GM21825 (cell line): ENCODE measurements around the gene KHDC3L.

Source experiments
- ATAC-seq: cut with Tn5 transposase; IDR thresholded peaks from one replicate; pipeline ENCODE4 v1.9.1; 2021; ENCODE audit warnings: mild to moderate bottlenecking, moderate library complexity; ENCODE audit not compliant: unreplicated experiment

Gene KHDC3L, protein sequence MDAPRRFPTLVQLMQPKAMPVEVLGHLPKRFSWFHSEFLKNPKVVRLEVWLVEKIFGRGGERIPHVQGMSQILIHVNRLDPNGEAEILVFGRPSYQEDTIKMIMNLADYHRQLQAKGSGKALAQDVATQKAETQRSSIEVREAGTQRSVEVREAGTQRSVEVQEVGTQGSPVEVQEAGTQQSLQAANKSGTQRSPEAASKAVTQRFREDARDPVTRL

DNA sequence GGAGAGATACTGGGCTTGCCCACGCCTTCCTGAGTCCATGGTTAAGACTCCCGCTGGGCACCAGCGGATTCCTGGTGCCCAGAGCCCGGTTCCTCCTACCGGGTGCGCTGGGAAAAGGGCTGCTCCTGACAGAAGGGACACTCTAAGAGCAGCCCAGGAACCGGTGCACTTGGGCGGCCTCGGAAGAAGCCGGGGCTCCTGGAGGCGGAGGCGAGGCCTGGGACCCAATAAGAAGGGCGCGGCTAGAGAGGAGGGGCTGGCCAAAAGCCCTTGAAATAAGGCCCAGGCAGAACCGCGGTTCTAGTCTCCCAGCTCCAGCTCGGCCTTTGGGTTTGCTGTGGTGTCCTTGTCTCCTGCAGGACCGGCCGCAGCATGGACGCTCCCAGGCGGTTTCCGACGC lies at the start of gene KHDC3L:
TSS of gene KHDC3L (plus strand) at position 301 of the 400 bp plus-strand sequence. CDS start at position 373, 72 bp downstream.
- no peak for ATAC-seq

DNA sequence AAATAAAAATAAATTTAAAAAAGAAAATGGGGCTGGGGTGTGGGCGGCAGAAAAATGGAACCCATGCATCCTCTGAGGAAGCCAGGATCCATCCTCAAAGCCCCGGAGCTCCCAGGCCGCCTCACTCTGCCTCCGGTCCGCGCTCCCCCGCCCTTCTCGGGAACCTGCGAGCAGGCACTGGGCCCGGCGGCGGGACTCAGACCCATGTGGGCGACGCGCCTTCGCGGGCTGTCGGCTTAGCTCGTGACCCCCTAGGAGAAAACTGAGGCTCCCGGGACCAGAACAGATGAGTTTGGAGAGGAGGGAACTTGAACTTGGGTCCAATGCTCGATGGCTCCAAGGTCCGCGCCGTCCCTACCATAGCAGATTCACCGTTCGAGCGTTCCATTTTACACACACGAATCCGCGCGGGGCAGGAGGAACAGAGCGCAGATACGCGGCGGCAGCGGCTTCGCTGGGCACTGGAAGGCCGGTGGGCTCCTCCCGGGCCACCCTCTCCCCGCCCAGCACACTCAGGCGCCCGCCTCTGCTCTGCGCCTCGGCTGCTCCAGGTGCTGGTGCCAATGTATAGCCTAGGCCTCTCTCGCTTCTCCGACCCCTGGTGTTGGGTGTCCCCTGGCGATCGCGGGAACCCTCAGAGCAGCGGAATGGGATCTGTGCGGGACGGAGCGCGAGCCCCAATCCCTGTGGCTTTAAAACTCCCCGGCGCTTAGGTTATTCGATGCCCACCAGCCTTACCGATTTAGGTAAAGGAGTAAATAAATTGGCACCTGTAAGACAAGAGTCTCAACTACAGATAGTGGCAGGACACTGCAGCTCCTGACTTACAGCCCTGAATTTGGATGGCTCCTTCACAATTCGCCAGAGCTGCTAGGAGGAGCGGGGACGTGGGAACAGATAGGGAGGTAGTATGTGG lies 47.6 kb upstream of the KHDC3L start:
- no peak for ATAC-seq

DNA sequence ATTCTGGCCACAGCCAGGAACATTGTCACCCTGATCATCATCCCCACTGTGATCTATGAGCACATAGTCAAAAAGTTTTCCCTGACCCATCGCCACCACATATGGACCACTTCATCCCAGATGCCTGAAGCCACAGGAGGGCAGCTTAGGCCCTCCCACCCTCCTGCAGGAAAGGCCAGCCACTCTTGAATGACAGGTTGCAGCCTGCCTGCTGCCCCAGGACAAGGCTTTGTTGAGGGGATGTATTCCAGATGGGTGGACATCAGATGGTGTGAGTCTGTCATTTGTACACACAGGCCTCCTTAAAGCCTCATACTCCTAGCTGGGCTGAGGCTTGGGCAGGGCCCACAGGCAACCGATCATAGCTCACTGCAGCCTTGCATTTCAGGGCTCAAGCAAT lies 39.1 kb upstream of the KHDC3L start:
- ATAC-seq = no peak

DNA sequence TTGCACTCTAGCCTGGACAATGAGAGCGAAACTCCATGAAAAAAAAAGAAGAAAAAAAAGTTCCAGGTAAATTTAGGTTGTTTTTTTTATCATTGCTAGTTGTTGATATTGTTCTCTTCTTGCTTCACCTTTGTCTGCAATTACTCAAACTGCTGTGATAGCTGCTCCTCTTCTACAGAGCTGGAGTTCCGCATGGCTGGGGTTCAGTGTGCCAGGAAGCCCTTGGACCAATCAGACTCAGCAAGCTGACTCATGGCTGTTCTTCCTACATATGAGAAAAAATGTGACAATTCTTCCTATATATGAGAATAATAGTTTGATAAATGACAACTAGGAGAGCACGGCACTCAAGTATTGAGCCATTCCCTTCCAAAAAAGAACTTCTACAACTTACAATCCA lies 36.8 kb upstream of the KHDC3L start:
- ATAC-seq = no peak

DNA sequence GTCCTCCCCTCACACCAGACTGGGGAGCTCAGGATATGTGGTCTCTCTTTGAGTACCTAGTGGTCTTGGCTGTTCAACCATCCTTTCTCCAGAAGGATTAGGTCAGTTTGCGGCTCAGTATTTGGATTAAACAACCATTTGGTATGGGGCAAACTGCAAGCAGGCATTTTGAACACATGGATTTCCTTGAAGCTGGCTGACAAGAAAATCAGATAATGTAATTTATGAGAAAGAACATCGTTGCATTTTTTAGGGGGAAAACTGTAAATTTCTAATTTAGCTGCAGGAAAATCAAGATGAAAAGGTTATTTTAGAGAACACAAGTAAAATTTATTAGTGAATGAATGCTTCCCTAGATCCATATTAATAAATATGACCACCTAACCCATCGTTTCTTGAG lies 33.7 kb upstream of the KHDC3L start:
- ATAC-seq = no peak

DNA sequence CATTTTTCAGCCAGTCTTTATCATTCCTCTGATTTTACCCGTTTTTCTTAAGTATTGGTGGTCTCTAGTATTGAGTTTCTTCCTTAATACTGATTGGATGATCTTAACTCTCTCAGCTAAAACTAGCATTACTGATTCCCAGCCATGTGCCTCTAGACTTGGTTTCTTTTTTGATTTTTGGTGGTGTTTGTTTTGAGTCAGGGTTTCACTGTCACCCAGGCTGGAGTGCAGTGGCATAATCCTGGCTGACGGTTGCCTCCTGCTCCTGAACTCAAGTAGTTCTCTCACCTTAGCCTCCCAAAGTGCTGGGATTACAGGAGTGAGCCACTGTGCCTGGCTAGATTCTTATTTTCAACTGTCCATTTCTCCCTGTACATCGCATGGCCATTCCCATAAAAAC lies 33.3 kb upstream of the KHDC3L start:
- ATAC-seq = no peak

DNA sequence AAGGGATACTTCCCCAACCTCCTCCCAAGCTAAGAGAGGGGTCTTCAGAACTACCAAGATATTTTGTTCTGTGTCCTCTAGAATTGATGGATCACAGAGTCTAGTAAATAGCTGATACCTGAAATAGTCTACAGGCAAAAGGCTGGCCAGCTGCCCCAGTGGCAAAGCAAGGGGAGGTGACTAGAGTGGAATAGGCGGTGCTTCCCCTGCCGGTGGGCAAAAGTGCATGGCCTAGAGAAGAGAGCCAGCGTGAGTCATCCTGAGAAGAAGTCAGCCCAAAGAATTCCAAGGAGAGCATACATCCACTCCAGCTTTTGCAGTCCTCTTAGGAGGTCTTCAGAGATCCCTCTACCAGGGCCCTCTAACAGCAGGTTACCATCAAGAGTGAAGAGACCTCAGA lies 23.1 kb upstream of the KHDC3L start:
- no peak for ATAC-seq

DNA sequence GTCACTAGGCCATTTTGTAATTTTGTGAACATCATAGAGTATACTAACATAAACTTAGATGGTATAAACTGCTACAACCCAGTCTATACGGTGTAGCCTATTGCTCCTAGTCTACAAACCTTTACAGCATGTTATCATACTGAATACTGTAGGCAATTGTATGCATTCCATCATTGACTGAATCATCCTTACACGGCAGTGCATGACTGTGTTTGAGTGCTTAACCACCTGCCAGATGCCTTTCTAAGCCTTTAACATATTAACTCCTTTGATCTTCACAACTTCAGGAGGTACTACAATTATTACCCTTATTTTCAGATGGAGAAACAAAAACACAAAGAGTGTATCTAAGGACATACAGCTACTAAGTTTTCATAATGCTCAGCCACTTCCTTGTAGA lies 22.4 kb upstream of the KHDC3L start:
- no peak for ATAC-seq

DNA sequence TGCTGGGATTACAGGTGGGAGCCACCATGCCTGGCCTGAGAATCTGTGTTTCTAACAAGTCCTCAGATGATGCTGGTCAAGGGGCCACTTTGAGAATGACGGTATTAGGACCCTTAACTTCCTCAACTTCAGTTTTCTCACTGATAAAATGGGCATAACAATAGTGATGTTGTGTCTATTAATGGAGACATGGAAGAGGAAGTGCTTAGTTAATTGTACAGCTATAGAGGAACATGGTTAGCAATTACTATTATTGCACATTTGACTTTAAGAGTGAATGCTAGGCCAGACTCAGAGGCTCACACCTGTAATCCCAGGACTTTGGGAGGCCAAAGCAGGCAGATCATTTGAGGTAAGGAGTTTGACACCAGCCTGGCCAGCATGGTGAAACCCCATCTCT lies 21.1 kb upstream of the KHDC3L start:
- ATAC-seq = no peak

DNA sequence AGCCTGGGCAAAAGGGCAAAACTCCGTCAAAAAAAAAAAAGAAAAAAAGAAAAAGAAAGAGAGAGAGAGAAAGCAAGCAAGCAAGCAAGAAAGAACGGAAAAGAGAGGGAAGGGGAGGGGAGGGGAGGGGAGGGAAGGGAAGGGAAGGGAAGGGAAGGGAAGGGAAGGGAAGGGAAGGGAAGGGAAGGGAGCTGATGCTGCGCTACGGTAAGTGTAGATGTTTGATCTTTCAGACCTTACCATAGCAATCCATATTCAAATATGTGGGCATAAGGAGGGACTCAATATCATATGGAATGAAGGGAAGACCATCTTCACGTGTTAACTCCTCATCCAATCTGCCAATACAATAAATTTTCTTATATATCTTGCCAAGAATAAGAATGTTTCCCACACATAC lies 20.3 kb upstream of the KHDC3L start:
- ATAC-seq = no peak

DNA sequence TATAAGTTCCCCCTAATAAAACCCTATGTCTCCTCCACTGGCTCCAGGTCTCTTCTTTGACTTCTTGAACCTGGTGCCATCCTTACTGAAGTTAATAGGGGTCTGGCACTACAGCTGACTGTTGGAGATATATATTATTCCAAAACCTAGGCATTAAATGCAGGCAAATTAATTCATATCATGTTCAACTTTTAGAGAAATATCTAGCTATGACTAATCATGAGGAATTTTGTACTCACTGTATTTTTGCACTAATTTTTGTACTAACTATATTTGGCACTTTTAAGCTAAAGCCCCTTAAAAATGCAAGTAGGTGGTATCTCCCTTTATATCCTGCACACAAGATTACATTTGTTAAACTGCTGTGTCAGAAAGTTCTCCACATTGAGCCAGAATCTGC lies 19.3 kb upstream of the KHDC3L start:
- no peak for ATAC-seq

DNA sequence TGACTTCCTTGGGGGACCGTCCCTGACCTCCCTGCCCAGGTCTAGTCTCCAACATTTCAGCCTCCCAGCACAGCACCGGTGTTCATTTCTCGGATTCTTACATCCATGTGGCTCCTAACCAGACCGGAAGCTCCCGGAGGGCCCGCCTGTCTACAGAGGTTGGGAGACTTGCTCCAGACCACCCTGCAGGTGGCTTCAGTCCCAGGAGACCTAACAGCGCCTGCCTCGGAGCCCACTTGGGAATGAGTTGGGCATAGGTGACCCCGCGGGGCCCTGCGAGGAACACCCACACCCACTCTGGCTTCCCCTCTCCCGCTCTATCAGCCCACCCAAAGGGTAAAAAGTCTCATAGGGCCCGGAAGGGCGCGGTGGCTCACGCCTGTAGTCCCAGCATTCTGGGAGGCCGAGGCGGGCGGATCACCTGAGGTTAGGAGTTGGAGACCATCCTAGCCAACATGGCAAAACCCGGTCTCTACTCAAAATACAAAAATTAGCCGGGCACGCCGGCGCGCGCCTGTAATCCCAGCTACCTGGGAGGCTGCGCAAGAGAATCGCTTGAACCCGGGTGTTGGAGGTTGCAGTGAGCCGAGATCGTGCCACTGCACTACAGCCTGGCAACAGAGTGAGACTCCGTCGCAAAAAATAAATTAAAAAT lies 13.8 kb upstream of the KHDC3L start:
- no peak for ATAC-seq

DNA sequence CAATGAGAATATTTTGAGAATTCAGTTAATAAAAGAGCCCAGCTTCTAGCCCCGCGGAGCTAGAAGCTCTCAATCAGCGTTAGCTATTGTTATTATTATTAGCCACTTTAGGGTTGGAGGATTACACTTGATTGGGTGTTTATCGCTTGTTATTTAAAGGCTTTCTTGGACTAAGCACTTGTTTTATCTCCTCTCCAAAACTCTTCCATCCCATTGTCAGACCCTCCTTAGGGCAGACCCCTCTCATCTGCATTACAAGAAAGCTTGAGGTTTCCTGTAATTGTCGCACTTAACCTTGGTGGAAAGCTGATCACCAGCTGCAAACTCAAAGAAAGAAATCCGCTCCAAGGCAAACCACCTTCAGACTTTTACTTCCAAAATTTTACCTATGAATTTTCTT lies 13.1 kb upstream of the KHDC3L start:
- no peak for ATAC-seq

DNA sequence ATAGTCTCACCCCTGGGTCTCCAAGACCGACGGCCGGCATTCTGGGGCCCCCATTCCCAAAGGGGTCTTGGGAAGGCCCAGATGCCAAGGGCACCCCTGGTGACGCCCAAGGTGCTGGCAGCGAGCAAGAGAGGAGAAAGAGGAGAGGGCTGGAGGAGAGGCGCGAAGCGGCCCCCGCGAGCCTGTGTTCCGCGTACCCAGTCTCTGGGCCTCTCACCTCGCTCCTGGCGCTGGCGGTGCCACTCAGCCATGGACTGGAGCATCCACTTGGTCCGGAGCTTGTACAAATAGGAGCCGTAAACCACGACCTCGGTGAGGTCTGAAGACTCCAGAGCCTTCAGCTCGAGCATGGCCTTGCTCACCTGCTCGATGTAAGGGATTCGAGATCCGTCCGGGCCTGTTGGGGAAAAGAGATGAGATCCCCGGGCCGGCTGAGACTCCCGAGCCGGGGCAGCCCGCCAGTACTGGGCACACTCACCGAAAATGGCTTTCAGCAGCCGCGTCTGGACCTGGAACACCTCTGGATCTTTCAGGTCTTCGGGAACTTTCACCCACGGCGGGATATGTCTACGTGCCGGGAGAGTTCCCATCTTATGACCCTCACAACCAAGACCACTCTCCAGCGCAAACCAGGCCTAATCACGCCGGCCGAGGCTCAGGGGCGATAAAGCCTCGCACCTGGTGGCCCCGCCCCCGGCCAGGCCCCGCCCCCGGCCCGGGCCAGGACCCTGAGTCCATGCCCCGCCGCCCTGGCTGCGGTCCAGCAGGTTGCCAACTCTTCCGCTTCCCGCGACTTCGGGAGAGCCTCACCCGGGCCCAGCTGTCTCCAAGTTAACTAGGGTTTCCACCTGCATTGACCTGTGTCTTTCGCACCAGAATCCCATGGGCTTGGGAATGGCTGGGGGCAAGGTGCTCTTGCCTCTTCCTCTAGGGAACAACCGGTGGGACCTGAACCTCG lies 8.5 kb upstream of the KHDC3L start, which contains the start of gene DPPA5:
TSS of gene DPPA5 (minus strand) at position 641 of the 958 bp plus-strand sequence. CDS start at position 590, 51 bp downstream.
- ATAC-seq = no peak

DNA sequence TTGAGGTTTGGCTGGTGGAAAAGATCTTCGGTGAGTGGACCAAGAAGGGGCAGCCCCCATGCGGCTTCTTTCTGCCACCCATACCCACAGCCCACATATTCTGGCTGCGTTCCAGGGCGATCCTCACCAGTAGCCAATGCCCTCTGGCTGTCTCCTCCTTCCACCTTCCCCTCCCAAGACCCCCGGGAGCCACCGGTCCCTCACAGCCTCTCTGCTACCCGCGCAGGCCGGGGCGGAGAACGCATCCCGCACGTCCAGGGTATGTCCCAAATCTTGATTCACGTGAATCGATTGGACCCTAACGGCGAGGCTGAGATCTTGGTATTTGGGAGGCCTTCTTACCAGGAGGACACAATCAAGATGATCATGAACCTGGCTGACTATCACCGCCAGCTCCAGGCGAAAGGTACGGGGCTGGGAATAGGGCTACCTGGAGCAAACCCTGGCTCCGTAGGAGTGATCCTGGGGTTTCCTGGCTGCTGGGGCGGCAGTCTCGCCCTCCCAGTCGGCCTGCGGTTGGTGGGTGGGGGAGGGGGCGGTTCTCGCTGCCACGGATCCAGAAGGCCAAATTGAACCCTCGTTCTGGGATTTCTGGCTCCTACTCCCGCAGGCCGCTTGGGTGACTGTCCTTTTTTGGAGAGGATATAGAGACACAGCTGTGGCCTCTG lies 545 bp downstream of the KHDC3L start:
- ATAC-seq = no peak

DNA sequence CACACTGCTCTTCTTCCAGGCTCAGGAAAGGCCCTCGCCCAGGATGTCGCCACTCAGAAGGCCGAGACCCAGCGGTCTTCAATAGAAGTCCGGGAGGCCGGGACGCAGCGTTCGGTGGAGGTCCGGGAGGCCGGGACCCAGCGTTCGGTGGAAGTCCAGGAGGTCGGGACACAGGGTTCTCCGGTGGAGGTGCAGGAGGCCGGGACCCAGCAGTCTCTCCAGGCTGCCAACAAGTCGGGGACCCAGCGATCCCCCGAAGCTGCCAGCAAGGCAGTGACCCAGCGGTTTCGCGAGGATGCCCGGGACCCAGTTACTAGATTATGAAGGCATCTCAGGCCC lies 1.0 kb downstream of the KHDC3L start:
- ATAC-seq = no peak

DNA sequence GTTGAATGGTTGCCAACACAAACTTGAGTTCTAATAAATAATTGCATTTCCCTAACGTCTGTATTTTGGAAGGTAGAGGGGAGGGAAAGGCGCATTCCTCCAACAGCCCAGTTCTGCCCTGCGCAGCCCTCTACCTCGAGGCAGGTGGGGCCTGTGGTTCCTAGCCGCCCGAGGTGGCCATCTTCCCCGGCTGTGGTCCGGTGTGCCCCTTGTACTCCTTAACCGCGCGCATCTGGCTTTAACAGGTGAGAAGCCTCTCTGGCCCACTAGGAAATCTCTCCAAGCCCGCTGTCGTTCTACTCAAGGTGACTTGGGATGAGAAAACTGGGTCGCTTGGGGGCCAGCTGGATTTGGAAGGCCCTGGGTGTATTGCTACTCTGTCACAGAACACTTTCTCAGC lies 1.7 kb downstream of the KHDC3L start:
- no peak for ATAC-seq

DNA sequence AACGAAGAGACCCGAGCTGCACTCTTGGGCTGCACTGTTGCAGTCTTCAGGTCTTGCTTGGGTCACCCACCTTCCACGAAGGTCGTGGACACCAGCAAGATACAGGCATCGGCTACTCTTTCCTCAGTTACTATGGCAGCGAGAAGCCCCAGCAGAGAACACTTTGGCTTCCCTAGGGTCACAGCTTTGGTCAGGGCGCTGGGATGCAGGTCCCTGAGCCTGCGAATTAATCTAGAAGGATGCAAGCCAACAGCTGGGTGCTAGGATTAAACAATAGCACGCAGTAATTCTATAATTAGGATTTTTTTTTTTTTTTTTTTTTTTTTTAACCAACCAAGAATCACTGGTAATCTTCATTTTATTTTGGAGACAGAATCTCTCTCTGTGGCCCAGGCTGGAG lies 2.1 kb downstream of the KHDC3L start:
- ATAC-seq = no peak

DNA sequence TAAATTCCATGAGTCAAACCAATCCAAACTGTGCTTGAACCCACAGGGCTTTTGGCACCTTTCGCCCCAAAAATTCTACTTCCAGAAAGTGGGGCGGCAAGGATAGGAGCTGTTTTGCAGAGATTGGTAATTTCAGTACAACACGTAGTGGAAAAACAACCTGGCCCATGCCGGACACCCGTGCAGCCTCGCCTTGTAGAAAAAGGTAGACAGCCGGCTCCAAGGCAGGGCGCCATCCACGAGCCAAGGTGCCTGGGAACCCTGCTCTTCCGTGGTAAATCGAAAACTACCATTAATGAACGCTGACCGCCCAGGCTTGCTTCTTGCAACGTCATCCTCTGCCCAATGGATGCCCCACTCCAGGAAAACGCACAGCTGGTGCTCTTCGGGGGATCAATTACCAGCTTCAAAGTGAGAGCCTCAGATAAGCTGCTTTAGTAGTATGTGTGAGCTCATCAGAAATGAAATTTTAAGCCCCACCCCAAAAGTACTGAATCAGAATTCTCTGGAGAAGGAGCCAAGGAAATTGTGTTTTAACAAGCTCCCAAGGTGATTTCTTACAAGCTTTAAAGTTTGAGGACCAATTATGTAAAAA lies 5.4 kb downstream of the KHDC3L start:
- ATAC-seq = no peak

DNA sequence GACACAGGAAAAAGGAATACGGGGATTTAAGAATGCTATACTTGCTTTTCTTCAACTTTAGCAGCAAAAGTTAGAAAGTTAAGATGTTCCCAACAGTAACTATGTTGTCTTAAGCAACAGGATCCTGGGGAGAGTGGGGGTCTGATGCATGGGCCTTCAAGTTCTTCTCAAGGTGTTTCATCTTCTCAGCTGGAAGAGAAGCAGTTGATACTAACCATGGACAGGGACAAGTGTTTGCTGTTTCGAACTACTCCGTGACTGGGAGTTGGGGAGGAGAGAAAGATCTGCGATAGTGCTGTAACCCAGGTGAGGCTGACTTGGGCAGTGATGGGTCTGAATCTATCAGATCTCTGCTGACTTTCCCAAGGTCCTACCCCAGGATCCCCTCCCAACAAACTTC lies 6.2 kb downstream of the KHDC3L start:
- no peak for ATAC-seq
